Activated CD8-positive, alpha-beta memory T cell treated with anti-CD3 and anti-CD28 coated beads for 1 hour (primary cell): Measurements from ENCODE around the gene PKNOX2.

Experiments used
- DNase-seq, 2 donors: peaks; one replicate each; pipeline ENCODE4 v3.0.0-alpha.2; 2020; ENCODE audit warnings: low read depth in 1 of 2; ENCODE audit errors: extremely low read depth in 1 of 2

PKNOX2 gene

DNA sequence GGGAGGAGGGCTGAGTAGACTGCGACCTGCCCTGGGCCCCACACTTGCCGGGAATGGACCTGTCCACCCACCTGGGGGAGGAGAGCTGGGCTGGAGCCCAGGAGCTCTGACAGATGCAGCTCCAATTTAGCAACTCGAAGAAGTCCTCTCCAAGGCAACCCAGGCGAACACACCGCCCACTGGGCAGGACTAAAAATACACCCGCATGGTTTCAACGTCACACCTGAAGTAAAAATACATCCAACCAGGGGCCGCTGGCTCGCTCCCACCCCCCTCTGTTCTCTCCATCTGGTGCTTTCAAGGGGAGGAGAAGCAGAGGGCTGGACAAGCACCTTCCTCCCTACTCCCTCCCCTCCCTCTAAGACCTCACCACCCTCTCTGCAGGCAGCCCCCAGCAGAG lies 211.6 kb downstream of the PKNOX2 start:
- no peak for DNase-seq

DNA sequence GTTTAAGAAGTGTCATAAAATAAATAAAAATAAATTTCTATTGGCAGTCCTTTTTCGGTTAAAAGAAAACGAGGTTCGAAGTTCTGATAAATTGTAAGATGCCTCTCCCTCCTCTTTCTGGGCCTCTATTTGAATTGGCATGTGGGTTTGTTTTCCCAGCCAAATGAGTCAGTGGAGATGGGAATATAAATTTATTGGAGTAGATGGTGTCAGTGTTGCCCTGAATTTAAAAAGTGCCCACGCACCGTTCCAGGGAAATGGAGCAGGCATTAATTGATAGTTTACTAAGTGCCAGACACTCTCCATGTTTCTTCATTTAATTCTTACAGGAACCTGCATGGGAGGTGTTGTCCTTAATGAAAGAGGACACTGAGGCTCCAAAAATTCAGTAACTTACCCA lies 212.3 kb downstream of the PKNOX2 start:
- DNase-seq = no peak

- no peak for DNase-seq
Measured at GRCh38 chr11:125378083-125378482, 213.5 kb downstream of the PKNOX2 start.

DNA sequence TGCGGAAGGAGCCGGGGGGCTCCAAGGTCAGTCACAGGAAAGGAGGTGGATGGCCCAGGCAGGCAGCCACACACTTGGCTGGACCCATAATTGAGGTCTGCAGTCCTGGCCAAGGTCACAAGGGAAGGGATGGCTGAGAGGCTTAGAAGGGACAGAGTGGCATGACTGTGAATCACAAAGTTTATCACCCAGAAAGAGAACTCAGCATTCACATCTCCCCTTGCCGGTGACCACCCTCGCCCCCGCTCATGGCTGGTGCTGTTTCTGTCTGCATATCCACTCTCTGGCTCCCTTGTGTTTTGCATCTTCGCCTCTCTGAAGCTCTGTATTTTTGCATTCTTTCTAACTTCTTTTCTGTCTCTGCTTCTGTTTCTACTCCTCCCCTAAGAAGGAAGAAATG lies 214.0 kb downstream of the PKNOX2 start:
- no peak for DNase-seq

GRCh38 chr11:125379565-125379964 lies 215.0 kb downstream of the PKNOX2 start:
- no peak for DNase-seq

DNA sequence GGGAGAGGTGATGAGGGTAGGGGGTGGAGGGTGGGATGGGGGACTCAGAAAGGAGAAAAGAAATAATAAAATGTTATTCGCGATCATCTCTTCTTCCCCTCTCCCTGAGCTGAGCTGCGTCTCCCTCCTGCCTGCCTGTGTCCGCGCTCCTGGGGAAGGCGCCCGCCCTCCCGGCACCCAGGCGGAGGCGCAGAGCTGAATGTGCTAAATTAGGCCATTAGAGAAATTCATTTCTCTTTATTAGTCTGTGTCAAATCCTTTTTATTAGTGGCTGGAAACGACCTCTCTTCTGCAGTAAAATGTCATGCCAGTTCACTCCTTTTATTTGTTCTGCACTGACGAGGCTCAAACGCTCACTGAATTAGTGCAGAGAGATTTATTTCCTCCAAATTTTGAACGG lies 215.4 kb downstream of the PKNOX2 start:
- no peak for DNase-seq

DNA sequence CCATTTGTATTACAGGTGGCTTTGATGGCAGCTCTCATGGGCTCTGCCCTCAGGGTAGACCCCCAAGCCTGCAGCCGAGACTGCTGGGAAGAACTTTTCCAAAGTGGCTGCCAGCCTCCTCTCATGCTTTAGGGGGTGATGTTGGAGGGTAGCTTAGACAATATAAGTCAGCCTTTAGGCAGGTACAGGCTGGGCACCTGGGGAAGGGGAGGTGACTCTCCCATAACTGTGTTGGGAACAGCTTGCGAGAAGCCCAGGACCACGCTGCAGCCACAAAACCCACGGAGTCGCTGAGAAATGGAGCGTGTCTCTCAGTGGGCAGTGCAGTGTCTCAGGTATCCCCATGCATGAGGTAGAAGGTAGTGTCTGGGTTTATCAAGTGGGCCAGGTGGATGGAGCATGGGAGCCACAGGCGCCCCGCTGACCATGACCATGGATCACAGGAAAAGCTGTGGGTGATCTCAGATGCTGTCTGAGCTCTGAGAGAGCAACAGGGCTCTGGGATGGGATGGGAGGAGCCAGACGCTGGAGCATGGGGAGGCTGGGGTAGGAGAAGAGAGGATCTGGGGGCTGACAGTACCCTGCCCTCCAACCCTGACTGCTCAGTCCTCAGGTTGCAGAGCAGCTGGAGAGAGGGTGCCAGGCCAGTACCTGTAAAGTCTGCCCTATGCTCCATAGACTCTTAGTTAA lies 216.3 kb downstream of the PKNOX2 start:
- DNase-seq = no peak

DNA sequence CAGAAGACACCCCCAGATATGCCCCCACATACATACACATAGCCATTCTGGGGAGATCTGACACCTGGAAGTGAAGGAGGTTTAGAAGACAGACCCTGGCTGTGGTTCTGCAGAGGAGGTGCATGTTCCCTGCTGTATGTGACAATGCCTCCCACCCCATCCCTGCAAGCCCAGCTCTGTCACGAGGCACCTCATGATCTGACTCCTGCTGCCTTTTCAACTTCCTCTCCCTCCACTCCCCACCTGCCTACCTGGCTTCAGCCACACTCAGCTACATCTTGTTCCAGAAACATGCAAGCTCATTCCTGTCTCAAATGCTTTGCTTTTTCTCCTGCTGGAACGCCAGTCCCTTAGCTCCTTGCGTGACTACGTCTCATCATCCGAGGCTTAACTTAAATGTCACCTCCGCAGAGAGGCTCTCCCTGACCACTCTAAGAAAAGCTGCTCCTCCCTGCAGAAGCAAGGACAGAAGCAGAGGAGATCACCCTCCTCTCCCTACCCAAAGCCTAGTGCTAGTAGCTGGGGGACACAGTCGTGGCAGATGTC lies 217.0 kb downstream of the PKNOX2 start:
- no peak for DNase-seq

- DNase-seq = no peak
Measured at GRCh38 chr11:125382314-125382791, 217.8 kb downstream of the PKNOX2 start.

- no peak for DNase-seq
Measured at GRCh38 chr11:125382822-125383221, 218.3 kb downstream of the PKNOX2 start.

DNA sequence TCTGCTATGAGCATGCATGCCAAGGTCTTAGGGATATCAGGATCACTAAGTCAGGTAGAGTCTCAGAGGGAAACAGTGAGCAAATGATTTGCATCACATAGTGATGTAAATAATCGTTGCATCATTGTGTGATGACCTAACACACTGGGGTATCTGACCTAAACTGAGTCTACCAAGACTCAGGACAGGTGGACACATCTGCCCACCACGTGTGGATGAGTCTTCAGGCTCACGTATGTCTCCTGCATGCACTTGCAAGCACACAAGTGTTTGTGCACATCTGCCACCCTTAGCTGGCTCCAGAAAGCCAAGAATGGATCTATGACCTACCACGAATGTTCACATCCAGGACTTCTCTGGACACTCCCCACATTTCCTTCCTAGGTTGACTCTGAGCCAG lies 220.3 kb downstream of the PKNOX2 start:
- no peak for DNase-seq

DNA sequence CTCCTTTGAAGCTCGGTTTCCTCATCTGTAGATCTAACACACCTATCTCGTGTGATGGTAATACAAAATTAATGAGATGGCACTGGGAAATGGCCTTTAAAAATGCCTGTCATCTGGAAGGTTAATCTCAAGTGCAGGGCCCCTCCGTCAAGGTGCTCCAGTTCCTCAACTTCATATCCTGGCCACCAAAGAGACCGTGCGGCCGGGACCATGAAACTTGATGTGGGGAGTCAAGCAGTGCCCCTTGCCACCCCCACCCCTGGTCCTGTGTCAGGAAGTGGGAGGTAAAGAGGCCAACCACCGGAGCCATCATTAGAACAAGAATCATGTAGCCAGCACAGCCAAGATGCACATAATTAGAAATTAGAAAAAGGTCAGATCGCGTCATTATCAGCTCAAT lies 223.3 kb downstream of the PKNOX2 start:
- no peak for DNase-seq

- no peak for DNase-seq
Measured at GRCh38 chr11:125388611-125389010, 224.1 kb downstream of the PKNOX2 start.

GRCh38 chr11:125389339-125390166 lies 225.0 kb downstream of the PKNOX2 start:
- DNase-seq = no peak

DNA sequence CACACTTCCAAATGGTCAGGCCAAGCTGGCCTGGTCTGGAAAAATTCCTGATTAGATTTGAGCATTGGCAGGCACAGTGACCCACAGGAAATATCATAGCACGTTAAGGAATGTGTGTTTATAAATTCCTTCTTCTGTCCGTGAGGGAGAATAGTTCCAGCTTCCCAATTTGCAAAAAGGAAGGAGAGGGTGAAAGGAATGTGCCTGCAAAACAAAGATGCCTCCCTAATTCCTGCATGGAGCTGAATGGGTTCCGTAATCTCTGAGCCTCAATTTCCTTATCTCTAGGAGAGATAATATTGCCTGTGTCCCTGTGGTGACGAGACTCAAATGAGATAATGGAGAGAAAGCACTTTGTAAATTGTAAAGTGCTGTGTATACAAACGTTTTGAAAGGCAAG lies 226.4 kb downstream of the PKNOX2 start:
- no peak for DNase-seq

DNA sequence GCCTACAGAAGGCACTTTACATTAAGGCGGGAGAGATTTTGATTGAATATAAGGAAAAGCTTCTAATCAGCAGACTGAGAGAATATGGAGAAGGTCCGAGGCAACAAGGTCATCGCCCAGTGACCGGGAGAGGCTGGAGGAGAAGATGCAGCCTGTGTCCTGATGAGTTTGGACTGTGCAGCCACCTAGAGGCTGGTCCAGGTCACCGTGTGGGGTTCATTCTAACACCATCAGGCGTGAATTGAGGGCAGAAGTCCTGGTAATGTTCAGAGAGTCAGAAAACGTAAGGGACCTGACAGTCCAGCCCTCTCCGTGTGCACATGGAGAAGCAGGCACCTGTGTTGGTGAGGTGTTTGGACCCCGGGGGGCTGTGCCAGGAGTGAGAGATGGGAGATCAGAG lies 228.8 kb downstream of the PKNOX2 start:
- no peak for DNase-seq

- no peak for DNase-seq
Measured at GRCh38 chr11:125394296-125394695, 229.7 kb downstream of the PKNOX2 start.

GRCh38 chr11:125397421-125397820 lies 232.9 kb downstream of the PKNOX2 start:
- no peak for DNase-seq

- no peak for DNase-seq
Measured at GRCh38 chr11:125398475-125398874, 233.9 kb downstream of the PKNOX2 start.

- DNase-seq = no peak
Measured at GRCh38 chr11:125398994-125399640, 234.6 kb downstream of the PKNOX2 start.

GRCh38 chr11:125399945-125400344 lies 235.4 kb downstream of the PKNOX2 start:
- no peak for DNase-seq
